ENCODE data around the gene SELENOO. TPM values are rescaled to one million over a fixed set of nuclear protein-coding genes. Genes with fewer than 3 reads are reported as not detected.

The SELENOO gene
- total RNA-seq, 2 experiments from 2014 or later = 34.0 to 44.2 TPM

GRCh38 chr22:50216684-50217520 is 16.1 kb downstream of the SELENOO start:
- Histone ChIP-seq H3K9me3 (ENCODE audit: low read length) (no peaks in the 10 kb centered on the region), H3K36me3 (ENCODE audit: insufficient read depth, low read length) (peaks cover 98% of the 10 kb centered on the region), H3K4me1 (ENCODE audit: insufficient read depth, low read length, poor library complexity, severe bottlenecking) (no peaks in the 10 kb centered on the region), H3K4me2 (ENCODE audit: low read length) (no peak overlapping the region), H3K27ac (ENCODE audit: low read depth, low read length, poor library complexity, severe bottlenecking) (no peak overlapping the region), H3K9me2 (ENCODE audit: insufficient read depth, low read length) (no peaks in the 10 kb centered on the region), H4K20me1 (ENCODE audit: insufficient read depth, low read length) (no peaks in the 10 kb centered on the region), H3K79me2 (ENCODE audit: insufficient read depth, low read depth, low read length) (no peaks in the 10 kb centered on the region), H3K4me3 (ENCODE audit: low read depth, low read length, poor library complexity, severe bottlenecking) (no peak overlapping the region), H2AFZ (ENCODE audit: low read length) (no peak overlapping the region)
- intact Hi-C loops (cut with micrococcal nuclease; ENCODE audit: unreplicated experiment) = no loop called here
- ChIA-PET POLR2A (no interaction called here), CTCF (ENCODE audit: unreplicated experiment) (no interaction called here)
- no peak for DNase-seq (ENCODE audit: low spot score)
- no peak for TF ChIP-seq EZH2phosphoT487 (IDR thresholded peaks at IDR 0.05; ENCODE audit: borderline replicate concordance, low read depth, low read length)
- TF ChIP-seq CTCF (conservative IDR thresholded peaks at IDR 0.05; ENCODE audit: low read length) = no peak
- BruUV-seq (replicated peaks) = no TSS peak

GRCh38 chr22:50217543-50218152 is 16.8 kb downstream of the SELENOO start:
- no peak overlapping the region for H3K4me3 ChIP-seq (ENCODE audit: low read depth, low read length, poor library complexity, severe bottlenecking)
- no TSS peak for BruUV-seq (replicated peaks)
- H3K9me2 ChIP-seq (ENCODE audit: insufficient read depth, low read length) = no peaks in the 10 kb centered on the region
- H3K36me3 ChIP-seq (ENCODE audit: insufficient read depth, low read length) = peaks cover 98% of the 10 kb centered on the region
- CTCF ChIA-PET (ENCODE audit: unreplicated experiment) = no interaction called here
- TF ChIP-seq CTCF (conservative IDR thresholded peaks at IDR 0.05; ENCODE audit: low read length) (no peak), EZH2phosphoT487 (IDR thresholded peaks at IDR 0.05; ENCODE audit: borderline replicate concordance, low read depth, low read length) (no peak)
- H3K9me3 ChIP-seq (ENCODE audit: low read length) = no peaks in the 10 kb centered on the region
- no peak overlapping the region for H3K27ac ChIP-seq (ENCODE audit: low read depth, low read length, poor library complexity, severe bottlenecking)
- no peak for DNase-seq (ENCODE audit: low spot score)
- no peak overlapping the region for H2AFZ ChIP-seq (ENCODE audit: low read length)
- no peaks in the 10 kb centered on the region for H3K4me1 ChIP-seq (ENCODE audit: insufficient read depth, low read length, poor library complexity, severe bottlenecking)
- intact Hi-C loops (cut with micrococcal nuclease; ENCODE audit: unreplicated experiment) = no loop called here
- H3K4me2 ChIP-seq (ENCODE audit: low read length) = no peak overlapping the region
- POLR2A ChIA-PET = no interaction called here
- H3K79me2 ChIP-seq (ENCODE audit: insufficient read depth, low read depth, low read length) = no peaks in the 10 kb centered on the region
- H4K20me1 ChIP-seq (ENCODE audit: insufficient read depth, low read length) = no peaks in the 10 kb centered on the region

Measured in OCI-LY7 (cell line).